GM23338 (cell line): ENCODE measurements around the gene ABHD16A. TPM values are rescaled to one million over a fixed set of nuclear protein-coding genes. Genes with fewer than 3 reads are reported as not detected.

Experiments used
- ATAC-seq: fragments of 200-7000 bp; cut with Tn5 transposase; 3 replicates; pipeline ENCODE4 v1.9.1; 2020
- DNase-seq: peaks from one replicate; pipeline ENCODE4 v3.0.0-alpha.2; 2015; ENCODE audit warnings: low spot score
- H2AFZ ChIP-seq: fragments of 200-600 bp; sonication (generic); 2 replicates; pipeline ENCODE4 v1.8.0; 2016; ENCODE audit warnings: antibody characterized with exemption, mild to moderate bottlenecking, moderate library complexity
- H3F3A ChIP-seq: fragments of 200-600 bp; sonication (generic); replicated peaks from 2 replicates; pipeline ENCODE4 v1.8.0; 2017; ENCODE audit warnings: antibody characterized with exemption, mixed run types, low read depth
- H3K27ac ChIP-seq: fragments of 200-600 bp; sonication (generic); 2 replicates; pipeline ENCODE4 v1.6.1; 2016; ENCODE audit warnings: low read depth
- H3K27me3 ChIP-seq: fragments of 200-600 bp; sonication (generic); 2 replicates; pipeline ENCODE4 v1.8.0; 2016; ENCODE audit warnings: mild to moderate bottlenecking, mixed run types, moderate library complexity; ENCODE audit not compliant: insufficient read depth
- H3K36me3 ChIP-seq: fragments of 200-600 bp; sonication (generic); 2 replicates; pipeline ENCODE4 v1.8.0; 2016; ENCODE audit warnings: mild to moderate bottlenecking; ENCODE audit not compliant: insufficient read depth
- H3K4me1 ChIP-seq: fragments of 200-600 bp; sonication (generic); 2 replicates; pipeline ENCODE4 v1.8.0; 2016; ENCODE audit warnings: mild to moderate bottlenecking, moderate library complexity; ENCODE audit not compliant: insufficient read depth
- H3K4me2 ChIP-seq: fragments of 200-600 bp; sonication (generic); 2 replicates; pipeline ENCODE4 v1.7.1; 2017; ENCODE audit warnings: mixed run types
- H3K4me3 ChIP-seq: fragments of 200-600 bp; sonication (generic); 2 replicates; pipeline ENCODE4 v1.6.1; 2016; ENCODE audit warnings: mixed run types
- H3K79me2 ChIP-seq: fragments of 200-600 bp; sonication (generic); replicated peaks from 2 replicates; pipeline ENCODE4 v1.8.0; 2017; ENCODE audit warnings: mild to moderate bottlenecking; ENCODE audit not compliant: insufficient read depth
- H3K9me2 ChIP-seq: fragments of 200-600 bp; sonication (generic); 2 replicates; pipeline ENCODE4 v1.8.0; 2017; ENCODE audit not compliant: insufficient read depth
- H4K20me1 ChIP-seq: fragments of 200-600 bp; sonication (generic); replicated peaks from 2 replicates; pipeline ENCODE4 v1.8.0; 2017; ENCODE audit warnings: mild to moderate bottlenecking; ENCODE audit not compliant: insufficient read depth
- H3K27ac Mint-ChIP-seq: 2 replicates; pipeline ENCODE4 v1.8.0; 2020; ENCODE audit warnings: inconsistent platforms, mild to moderate bottlenecking, moderate library complexity, mixed read lengths
- H3K27me3 Mint-ChIP-seq: 3 replicates; pipeline ENCODE4 v1.8.0; 2022; ENCODE audit warnings: low read depth, mild to moderate bottlenecking, moderate library complexity, mixed read lengths, inconsistent platforms; ENCODE audit not compliant: insufficient read depth, poor library complexity
- H3K36me3 Mint-ChIP-seq: 3 replicates; pipeline ENCODE4 v1.8.0; 2021; ENCODE audit warnings: low read depth, mild to moderate bottlenecking, inconsistent platforms, moderate library complexity, mixed read lengths
- H3K4me1 Mint-ChIP-seq: 3 replicates; pipeline ENCODE4 v1.8.0; 2020; ENCODE audit warnings: mild to moderate bottlenecking, inconsistent platforms, mixed read lengths
- H3K4me3 Mint-ChIP-seq: 3 replicates; pipeline ENCODE4 v1.8.0; 2021; ENCODE audit warnings: moderate library complexity, mild to moderate bottlenecking, inconsistent platforms, mixed read lengths
- H3K9me3 Mint-ChIP-seq: 3 replicates; pipeline ENCODE4 v1.8.0; 2020; ENCODE audit warnings: moderate library complexity, mild to moderate bottlenecking, inconsistent platforms, mixed read lengths
- CREB1 ChIP-seq: fragments of 250-450 bp; sonication (Bioruptor Pico); IDR thresholded peaks from 2 replicates; pipeline ENCODE4 v1.5.0; 2020; ENCODE audit warnings: low read depth, mild to moderate bottlenecking, moderate library complexity
- CTCF ChIP-seq, 2 experiments: fragments of 200-600 bp in 1 of 2; sonication (generic) in 1 of 2; conservative IDR thresholded peaks; 2 replicates each; pipeline versions ENCODE4 v1.5.1 to v1.6.1; 2016 to 2017; ENCODE audit warnings: antibody characterized with exemption in 2 of 2, low read depth in 2 of 2, mild to moderate bottlenecking in 2 of 2, moderate library complexity in 1 of 2
- ETS1 ChIP-seq: IDR thresholded peaks from 2 replicates; pipeline ENCODE4 v1.6.1; 2016; ENCODE audit warnings: antibody characterized with exemption
- EZH2 ChIP-seq: fragments of 200-600 bp; sonication (generic); IDR thresholded peaks from one replicate; pipeline ENCODE4 v1.8.0; 2017; ENCODE audit warnings: antibody characterized with exemption, mild to moderate bottlenecking, low read depth; ENCODE audit not compliant: unreplicated experiment
- EZH2phosphoT487 ChIP-seq: fragments of 200-600 bp; sonication (generic); IDR thresholded peaks from one replicate; pipeline ENCODE4 v1.8.1; 2018; ENCODE audit warnings: antibody characterized with exemption; ENCODE audit not compliant: unreplicated experiment
- JUNB ChIP-seq: IDR thresholded peaks from one replicate; pipeline ENCODE4 v1.6.1; 2016; ENCODE audit warnings: antibody characterized with exemption; ENCODE audit not compliant: unreplicated experiment
- NANOG ChIP-seq: IDR thresholded peaks from 2 replicates; pipeline ENCODE4 v1.6.1; 2016; ENCODE audit warnings: antibody characterized with exemption, borderline replicate concordance
- POLR2AphosphoS5 ChIP-seq: IDR thresholded peaks from 2 replicates; pipeline ENCODE4 v1.6.1; 2016; ENCODE audit warnings: antibody characterized with exemption, low read depth
- REST ChIP-seq: IDR thresholded peaks from one replicate; pipeline ENCODE4 v1.6.1; 2018; ENCODE audit warnings: antibody characterized with exemption; ENCODE audit not compliant: unreplicated experiment
- STAT1 ChIP-seq: IDR thresholded peaks from one replicate; pipeline ENCODE4 v1.6.1; 2016; ENCODE audit warnings: antibody characterized with exemption; ENCODE audit not compliant: unreplicated experiment
- ZNF114 ChIP-seq: fragments of 250-450 bp; sonication (Bioruptor Pico); IDR thresholded peaks from 2 replicates; pipeline ENCODE4 v1.5.0; 2020; ENCODE audit warnings: mild to moderate bottlenecking, moderate library complexity
- ZNF331 ChIP-seq: fragments of 250-450 bp; sonication (Bioruptor Pico); IDR thresholded peaks from 2 replicates; pipeline ENCODE4 v1.5.0; 2020; ENCODE audit warnings: low read depth, mild to moderate bottlenecking, moderate library complexity
- polyA plus RNA-seq: library from polyadenylated mRNA; unstranded; fragments of >200 nt; fragmentation: Nextera tagmentation; extraction: Ambion mirVana; gene quantifications from 2 replicates; pipeline ENCODE4 v1.2.1, GENCODE V29; 2016
- total RNA-seq: library from RNA; depleted of rRNA; stranded (reverse); fragments of >200 nt; shearing (Covaris generic); gene quantifications from 2 replicates; pipeline ENCODE4 v1.2.3, GENCODE V29; 2014
- TF ChIP-seq, protein P1 (sequence below): fragments of 250-450 bp; sonication (Bioruptor Pico); IDR thresholded peaks from 2 replicates; pipeline ENCODE4 v1.5.0; 2020; ENCODE audit warnings: mild to moderate bottlenecking, moderate library complexity

The ABHD16A gene
- total and polyA plus RNA-seq, 2 experiments from 2014 or later: 26.9 to 37.0 TPM

GRCh38 chr6:31700740-31701401 lies 2.3 kb downstream of the ABHD16A start:
- Histone ChIP-seq H3K4me3 (no peak overlapping the region), H3K4me1 (peaks cover 5% of the 10 kb centered on the region; the same call in 1 of the 2 replicates), H4K20me1 (peaks cover 3% of the 10 kb centered on the region; the same call in 1 of the 2 replicates), H3K9me2 (no peaks in the 10 kb centered on the region), H2AFZ (no peak overlapping the region), H3K79me2 (peaks cover 14% of the 10 kb centered on the region), H3K27me3 (no peaks in the 10 kb centered on the region), H3K27ac (no peak overlapping the region), H3K4me2 (no peak overlapping the region), H3K36me3 (no peaks in the 10 kb centered on the region), H3F3A (peaks cover 3% of the 10 kb centered on the region; the same call in 1 of the 2 replicates)
- no peak for ATAC-seq
- DNase-seq: no peak
- peak overlapping the region; percentile 96 for H3K4me3 Mint-ChIP-seq
- H3K36me3 Mint-ChIP-seq: peaks cover 14% of the 10 kb centered on the region
- peaks cover 10% of the 10 kb centered on the region for H3K4me1 Mint-ChIP-seq
- no peaks in the 10 kb centered on the region for H3K9me3 Mint-ChIP-seq
- H3K27me3 Mint-ChIP-seq: peaks cover 6% of the 10 kb centered on the region
- no peak for TF ChIP-seq STAT1
- TF ChIP-seq ZNF114 (CRISPR knock-in tag): no peak
- no peak for TF ChIP-seq EZH2
- TF ChIP-seq NANOG: no peak
- TF ChIP-seq, protein P1, sequence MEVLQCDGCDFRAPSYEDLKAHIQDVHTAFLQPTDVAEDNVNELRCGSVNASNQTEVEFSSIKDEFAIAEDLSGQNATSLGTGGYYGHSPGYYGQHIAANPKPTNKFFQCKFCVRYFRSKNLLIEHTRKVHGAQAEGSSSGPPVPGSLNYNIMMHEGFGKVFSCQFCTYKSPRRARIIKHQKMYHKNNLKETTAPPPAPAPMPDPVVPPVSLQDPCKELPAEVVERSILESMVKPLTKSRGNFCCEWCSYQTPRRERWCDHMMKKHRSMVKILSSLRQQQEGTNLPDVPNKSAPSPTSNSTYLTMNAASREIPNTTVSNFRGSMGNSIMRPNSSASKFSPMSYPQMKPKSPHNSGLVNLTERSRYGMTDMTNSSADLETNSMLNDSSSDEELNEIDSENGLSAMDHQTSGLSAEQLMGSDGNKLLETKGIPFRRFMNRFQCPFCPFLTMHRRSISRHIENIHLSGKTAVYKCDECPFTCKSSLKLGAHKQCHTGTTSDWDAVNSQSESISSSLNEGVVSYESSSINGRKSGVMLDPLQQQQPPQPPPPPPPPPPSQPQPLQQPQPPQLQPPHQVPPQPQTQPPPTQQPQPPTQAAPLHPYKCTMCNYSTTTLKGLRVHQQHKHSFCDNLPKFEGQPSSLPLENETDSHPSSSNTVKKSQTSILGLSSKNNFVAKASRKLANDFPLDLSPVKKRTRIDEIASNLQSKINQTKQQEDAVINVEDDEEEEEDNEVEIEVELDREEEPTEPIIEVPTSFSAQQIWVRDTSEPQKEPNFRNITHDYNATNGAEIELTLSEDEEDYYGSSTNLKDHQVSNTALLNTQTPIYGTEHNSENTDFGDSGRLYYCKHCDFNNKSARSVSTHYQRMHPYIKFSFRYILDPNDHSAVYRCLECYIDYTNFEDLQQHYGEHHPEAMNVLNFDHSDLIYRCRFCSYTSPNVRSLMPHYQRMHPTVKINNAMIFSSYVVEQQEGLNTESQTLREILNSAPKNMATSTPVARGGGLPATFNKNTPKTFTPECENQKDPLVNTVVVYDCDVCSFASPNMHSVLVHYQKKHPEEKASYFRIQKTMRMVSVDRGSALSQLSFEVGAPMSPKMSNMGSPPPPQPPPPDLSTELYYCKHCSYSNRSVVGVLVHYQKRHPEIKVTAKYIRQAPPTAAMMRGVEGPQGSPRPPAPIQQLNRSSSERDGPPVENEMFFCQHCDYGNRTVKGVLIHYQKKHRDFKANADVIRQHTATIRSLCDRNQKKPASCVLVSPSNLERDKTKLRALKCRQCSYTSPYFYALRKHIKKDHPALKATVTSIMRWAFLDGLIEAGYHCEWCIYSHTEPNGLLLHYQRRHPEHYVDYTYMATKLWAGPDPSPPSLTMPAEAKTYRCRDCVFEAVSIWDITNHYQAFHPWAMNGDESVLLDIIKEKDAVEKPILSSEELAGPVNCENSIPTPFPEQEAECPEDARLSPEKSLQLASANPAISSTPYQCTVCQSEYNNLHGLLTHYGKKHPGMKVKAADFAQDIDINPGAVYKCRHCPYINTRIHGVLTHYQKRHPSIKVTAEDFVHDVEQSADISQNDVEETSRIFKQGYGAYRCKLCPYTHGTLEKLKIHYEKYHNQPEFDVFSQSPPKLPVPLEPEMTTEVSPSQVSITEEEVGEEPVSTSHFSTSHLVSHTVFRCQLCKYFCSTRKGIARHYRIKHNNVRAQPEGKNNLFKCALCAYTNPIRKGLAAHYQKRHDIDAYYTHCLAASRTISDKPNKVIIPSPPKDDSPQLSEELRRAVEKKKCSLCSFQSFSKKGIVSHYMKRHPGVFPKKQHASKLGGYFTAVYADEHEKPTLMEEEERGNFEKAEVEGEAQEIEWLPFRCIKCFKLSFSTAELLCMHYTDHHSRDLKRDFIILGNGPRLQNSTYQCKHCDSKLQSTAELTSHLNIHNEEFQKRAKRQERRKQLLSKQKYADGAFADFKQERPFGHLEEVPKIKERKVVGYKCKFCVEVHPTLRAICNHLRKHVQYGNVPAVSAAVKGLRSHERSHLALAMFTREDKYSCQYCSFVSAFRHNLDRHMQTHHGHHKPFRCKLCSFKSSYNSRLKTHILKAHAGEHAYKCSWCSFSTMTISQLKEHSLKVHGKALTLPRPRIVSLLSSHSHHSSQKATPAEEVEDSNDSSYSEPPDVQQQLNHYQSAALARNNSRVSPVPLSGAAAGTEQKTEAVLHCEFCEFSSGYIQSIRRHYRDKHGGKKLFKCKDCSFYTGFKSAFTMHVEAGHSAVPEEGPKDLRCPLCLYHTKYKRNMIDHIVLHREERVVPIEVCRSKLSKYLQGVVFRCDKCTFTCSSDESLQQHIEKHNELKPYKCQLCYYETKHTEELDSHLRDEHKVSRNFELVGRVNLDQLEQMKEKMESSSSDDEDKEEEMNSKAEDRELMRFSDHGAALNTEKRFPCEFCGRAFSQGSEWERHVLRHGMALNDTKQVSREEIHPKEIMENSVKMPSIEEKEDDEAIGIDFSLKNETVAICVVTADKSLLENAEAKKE (CRISPR knock-in tag): no peak
- TF ChIP-seq ZNF331: no peak
- no peak for TF ChIP-seq EZH2phosphoT487
- no peak for TF ChIP-seq CREB1 (CRISPR knock-in tag)
- TF ChIP-seq POLR2AphosphoS5: no peak
- no peak for TF ChIP-seq ETS1
- no peak for TF ChIP-seq JUNB
- TF ChIP-seq CTCF (conservative IDR thresholded peaks at IDR 0.05; ENCODE audit: low read depth in 2 of 2): no peak
- TF ChIP-seq REST: no peak
- no peak overlapping the region for H3K27ac Mint-ChIP-seq
